Measurements from ENCODE around the gene BEST2. TPM values are rescaled to one million over a fixed set of nuclear protein-coding genes. Genes with fewer than 3 reads are reported as not detected.

BEST2 gene
- total and polyA plus RNA-seq, 11 donors, result not detected

DNA sequence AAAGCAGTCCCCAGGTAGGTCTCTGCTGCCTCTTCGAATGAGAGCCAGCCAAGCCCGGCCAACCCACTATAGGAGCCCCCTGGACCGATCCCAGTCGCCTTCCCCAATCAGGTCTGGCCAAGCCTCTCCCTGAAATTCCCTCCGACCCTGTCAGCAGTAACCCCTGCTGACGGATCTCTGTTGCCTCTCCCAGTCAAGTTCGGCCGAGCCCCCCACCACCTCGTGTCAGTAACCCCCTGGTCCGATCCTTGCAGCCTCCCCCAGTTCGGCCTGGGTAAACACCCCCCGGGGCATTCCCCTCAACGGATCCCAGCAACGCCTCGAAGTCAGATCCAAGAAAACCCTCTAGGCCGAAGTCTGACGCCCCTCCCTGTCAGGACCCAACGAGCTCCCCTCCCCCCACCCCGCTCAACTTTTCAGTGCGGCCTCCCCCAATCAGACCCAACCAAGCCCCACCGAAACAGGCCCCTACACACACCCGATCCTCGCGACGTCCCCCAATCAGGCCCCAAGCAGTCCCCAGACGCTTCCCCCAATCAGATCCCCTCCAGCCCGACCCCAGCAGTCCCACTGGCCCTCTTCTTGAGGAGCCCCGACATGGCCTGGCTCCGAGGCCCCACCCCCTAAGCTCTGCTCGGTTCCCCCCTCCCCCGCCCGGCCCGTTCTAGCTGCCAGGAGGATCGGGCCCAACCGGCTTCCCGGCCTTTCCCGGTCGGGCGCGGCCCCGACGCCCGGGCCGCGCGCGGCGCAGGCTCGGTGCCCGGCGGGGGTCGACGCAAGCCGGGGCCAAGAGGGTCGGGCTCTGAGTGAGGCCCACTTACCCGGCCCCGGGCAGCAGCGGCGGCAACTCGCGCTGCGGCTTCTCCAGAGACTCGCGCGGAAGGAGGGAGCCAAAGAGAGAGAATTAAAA lies 29.7 kb upstream of the BEST2 start:
- DNase-seq (peak; percentile 69 to 80 (median 72)), ATAC-seq (peak in 3 of 4 donors; percentile 46 to 66 (median 59))
- Histone ChIP-seq H3K9me3 (no peaks in the 10 kb centered on the region), H3K4me3 (peak overlapping the region; percentile 65 to 98 (median 79)), H3K27ac (peak overlapping the region; percentile 88 to 98 (median 96)), H3K27me3 (no peaks in the 10 kb centered on the region), H3K36me3 (peaks cover 0 to 24% (median 21%) of the 10 kb centered on the region in 9 donors), H3K4me1 (peaks cover 4 to 44% (median 33%) of the 10 kb centered on the region in 12 donors)
- WGBS, 4 donors, result 0 to 1% (median 1%) methylated on average over 32 to 65 of the region's 65 CpGs
- TF ChIP-seq, protein P1, sequence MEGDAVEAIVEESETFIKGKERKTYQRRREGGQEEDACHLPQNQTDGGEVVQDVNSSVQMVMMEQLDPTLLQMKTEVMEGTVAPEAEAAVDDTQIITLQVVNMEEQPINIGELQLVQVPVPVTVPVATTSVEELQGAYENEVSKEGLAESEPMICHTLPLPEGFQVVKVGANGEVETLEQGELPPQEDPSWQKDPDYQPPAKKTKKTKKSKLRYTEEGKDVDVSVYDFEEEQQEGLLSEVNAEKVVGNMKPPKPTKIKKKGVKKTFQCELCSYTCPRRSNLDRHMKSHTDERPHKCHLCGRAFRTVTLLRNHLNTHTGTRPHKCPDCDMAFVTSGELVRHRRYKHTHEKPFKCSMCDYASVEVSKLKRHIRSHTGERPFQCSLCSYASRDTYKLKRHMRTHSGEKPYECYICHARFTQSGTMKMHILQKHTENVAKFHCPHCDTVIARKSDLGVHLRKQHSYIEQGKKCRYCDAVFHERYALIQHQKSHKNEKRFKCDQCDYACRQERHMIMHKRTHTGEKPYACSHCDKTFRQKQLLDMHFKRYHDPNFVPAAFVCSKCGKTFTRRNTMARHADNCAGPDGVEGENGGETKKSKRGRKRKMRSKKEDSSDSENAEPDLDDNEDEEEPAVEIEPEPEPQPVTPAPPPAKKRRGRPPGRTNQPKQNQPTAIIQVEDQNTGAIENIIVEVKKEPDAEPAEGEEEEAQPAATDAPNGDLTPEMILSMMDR (IDR thresholded peaks at IDR 0.05), result no peak
- no peak for TF ChIP-seq POLR2A (IDR thresholded peaks at IDR 0.05)
- intact Hi-C loops (cut with DNase I), result loop anchor here in 4 of 10 donors (2.0 to 5.0 kb wide), 3 partner anchors 15 to 80 kb away; partner anchors contain the start of genes PRDX2 (in 2 of the 4), THSD8 (in 2 of the 4), DHPS (in 1 of the 4) and GET3 (in 1 of the 4)

DNA sequence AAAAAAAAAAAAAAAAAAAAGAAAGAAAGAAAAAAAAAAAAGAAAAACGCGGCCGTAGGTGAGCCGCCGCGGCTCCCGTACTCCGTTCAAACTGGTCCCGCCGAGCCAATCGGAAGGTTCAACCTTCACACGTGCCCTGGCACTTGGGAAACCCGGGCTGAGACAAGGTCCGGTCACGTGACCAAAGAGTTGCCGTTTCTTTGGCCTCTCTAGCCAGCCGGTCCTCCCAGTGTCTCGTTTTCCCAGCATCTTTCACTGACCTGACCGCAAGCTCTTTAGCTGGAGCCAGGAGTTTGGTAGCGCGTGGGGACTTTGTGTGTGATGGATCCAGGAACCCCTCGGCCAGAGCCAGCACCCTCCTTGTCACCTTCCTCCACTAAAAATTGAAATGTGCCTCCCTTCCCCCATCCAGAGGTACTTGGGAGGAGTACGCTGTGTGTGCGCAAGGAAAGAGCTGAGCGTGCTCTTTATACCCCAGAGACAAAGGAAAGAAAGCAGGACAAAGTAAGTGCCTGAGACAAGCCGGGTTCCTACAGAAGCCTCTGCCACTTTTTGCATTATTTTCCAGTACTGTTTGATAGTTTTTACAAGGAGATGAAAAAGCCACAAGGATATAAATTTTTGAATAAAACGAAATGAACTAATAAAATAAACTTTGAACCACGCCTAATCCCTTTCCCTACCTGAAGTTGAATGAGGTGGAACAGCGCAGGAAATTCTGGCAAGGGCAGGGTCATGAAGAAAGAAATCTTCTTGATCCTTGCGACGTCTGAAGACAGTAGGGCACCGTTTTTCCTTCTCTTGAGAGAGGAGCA lies 28.8 kb upstream of the BEST2 start:
- Histone ChIP-seq H3K36me3 (peaks cover 0 to 19% (median 13%) of the 10 kb centered on the region in 9 donors), H3K9me3 (no peaks in the 10 kb centered on the region), H3K4me1 (peaks cover 4 to 44% (median 33%) of the 10 kb centered on the region in 12 donors), H3K4me3 (peak overlapping the region; percentile 65 to 98 (median 79)), H3K27me3 (no peaks in the 10 kb centered on the region), H3K27ac (peak overlapping the region; percentile 88 to 98 (median 96))
- ATAC-seq, result peak; percentile 92 to 96 (median 94)
- DNase-seq, result peak; percentile 96 to 99 (median 98)
- TF ChIP-seq, protein P1 (IDR thresholded peaks at IDR 0.05), result no peak
- TF ChIP-seq POLR2A (IDR thresholded peaks at IDR 0.05), result no peak
- WGBS, 4 donors, result 1% methylated on average over 32 of the region's 32 CpGs
- intact Hi-C loops (cut with DNase I), result loop anchor here in 4 of 10 donors (2.0 to 5.0 kb wide), 3 partner anchors 14 to 80 kb away; partner anchors contain the start of genes PRDX2 (in 2 of the 4), THSD8 (in 2 of the 4), DHPS (in 1 of the 4) and GET3 (in 1 of the 4)

DNA sequence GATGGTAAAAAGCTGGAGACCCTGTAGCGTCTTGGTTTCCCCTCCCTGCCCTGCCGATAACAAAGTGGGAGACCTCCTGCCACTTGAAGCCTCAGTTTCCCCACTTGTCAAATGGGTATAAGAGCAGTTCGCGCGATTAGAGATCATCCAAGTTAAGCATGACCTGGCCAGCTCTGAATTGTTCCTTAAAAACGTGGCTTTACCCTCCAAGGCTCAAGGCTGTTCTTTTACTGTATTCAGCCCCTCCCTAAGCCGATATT lies 28.3 kb upstream of the BEST2 start:
- intact Hi-C loops (cut with DNase I), result loop anchor here in 4 of 10 donors (2.0 to 5.0 kb wide), 3 partner anchors 13 to 79 kb away; partner anchors contain the start of genes PRDX2 (in 2 of the 4), THSD8 (in 2 of the 4), DHPS (in 1 of the 4) and GET3 (in 1 of the 4)
- peak overlapping the region in 11 of 12 donors; percentile 89 to 98 (median 96) for H3K27ac ChIP-seq
- H3K27me3 ChIP-seq, result no peaks in the 10 kb centered on the region
- H3K4me3 ChIP-seq, result peak overlapping the region; percentile 40 to 98 (median 76)
- H3K4me1 ChIP-seq, result peaks cover 4 to 44% (median 33%) of the 10 kb centered on the region in 12 donors
- 0 to 2% (median 1%) methylated on average over 7 of the region's 7 CpGs for WGBS, 4 donors
- peaks cover 0 to 19% (median 7%) of the 10 kb centered on the region in 9 donors for H3K36me3 ChIP-seq
- no peak for DNase-seq
- no peak for ATAC-seq
- no peak for TF ChIP-seq POLR2A (IDR thresholded peaks at IDR 0.05)
- TF ChIP-seq, protein P1 (IDR thresholded peaks at IDR 0.05), result no peak
- no peaks in the 10 kb centered on the region for H3K9me3 ChIP-seq

All from heart left ventricle (tissue), 16 donors.